Mesothelial cell of epicardium (in vitro differentiated cells): ENCODE results near the gene VEGFC. TPM values are rescaled to one million over a fixed set of nuclear protein-coding genes. Genes with fewer than 3 reads are reported as not detected.

Experiments
- DNase-seq, 2 experiments: peaks; one replicate each; pipeline ENCODE4 v3.0.0; 2021; ENCODE audit warnings: low spot score in 2 of 2; ENCODE audit not compliant: unreplicated experiment in 2 of 2
- H3K27ac Mint-ChIP-seq: 2 replicates; pipeline ENCODE4 v1.8.0; 2021; ENCODE audit warnings: mixed read lengths
- H3K27me3 Mint-ChIP-seq: 2 replicates; pipeline ENCODE4 v1.8.0; 2021; ENCODE audit warnings: low read depth, mixed read lengths
- H3K36me3 Mint-ChIP-seq: 2 replicates; pipeline ENCODE4 v1.8.0; 2021; ENCODE audit warnings: mixed read lengths
- H3K4me1 Mint-ChIP-seq: 2 replicates; pipeline ENCODE4 v1.8.0; 2021; ENCODE audit warnings: mixed read lengths
- H3K4me3 Mint-ChIP-seq: 2 replicates; pipeline ENCODE4 v1.8.0; 2021; ENCODE audit warnings: mild to moderate bottlenecking, moderate library complexity, mixed read lengths
- H3K9me3 Mint-ChIP-seq: 2 replicates; pipeline ENCODE4 v1.8.0; 2021; ENCODE audit warnings: mixed read lengths
- CTCF ChIP-seq: fragments of 200-600 bp; sonication (generic); IDR thresholded peaks from one replicate; pipeline ENCODE4 v1.5.0; 2021; ENCODE audit warnings: antibody characterized with exemption; ENCODE audit not compliant: unreplicated experiment
- total RNA-seq: library from RNA; stranded (reverse); gene quantifications from 3 replicates; pipeline ENCODE4 v1.2.1, GENCODE V29; 2021

Gene VEGFC
- total RNA-seq, 1 donor from 2014 or later = 2.4 TPM

- Mint-ChIP-seq H3K4me1 (peaks cover 13% of the 10 kb centered on the region), H3K27ac (no peak overlapping the region), H3K4me3 (no peak overlapping the region), H3K27me3 (peaks cover 46% of the 10 kb centered on the region), H3K36me3 (no peaks in the 10 kb centered on the region), H3K9me3 (no peaks in the 10 kb centered on the region)
- DNase-seq = no peak
- no peak for TF ChIP-seq CTCF
These were observed 2.3 kb downstream of the VEGFC start for GRCh38 chr4:176790398-176790797.

- TF ChIP-seq CTCF = peak; percentile 25
- peaks cover 13% of the 10 kb centered on the region for H3K4me1 Mint-ChIP-seq
- H3K4me3 Mint-ChIP-seq = no peak overlapping the region
- H3K9me3 Mint-ChIP-seq = no peaks in the 10 kb centered on the region
- no peak overlapping the region for H3K27ac Mint-ChIP-seq
- H3K27me3 Mint-ChIP-seq = peaks cover 44% of the 10 kb centered on the region
- no peak for DNase-seq
- H3K36me3 Mint-ChIP-seq = no peaks in the 10 kb centered on the region
These were observed 2.8 kb downstream of the VEGFC start for GRCh38 chr4:176789955-176790354.

GRCh38 chr4:176788971-176789370 is 3.8 kb downstream of the VEGFC start:
- Mint-ChIP-seq H3K27ac (no peak overlapping the region), H3K36me3 (no peaks in the 10 kb centered on the region), H3K4me1 (peaks cover 13% of the 10 kb centered on the region), H3K4me3 (no peak overlapping the region), H3K27me3 (peaks cover 37% of the 10 kb centered on the region), H3K9me3 (no peaks in the 10 kb centered on the region)
- TF ChIP-seq CTCF = no peak
- DNase-seq = no peak

GRCh38 chr4:176788248-176788647 is 4.5 kb downstream of the VEGFC start:
- H3K36me3 Mint-ChIP-seq = no peaks in the 10 kb centered on the region
- no peak for DNase-seq
- no peak overlapping the region for H3K4me3 Mint-ChIP-seq
- peaks cover 11% of the 10 kb centered on the region for H3K4me1 Mint-ChIP-seq
- peaks cover 30% of the 10 kb centered on the region for H3K27me3 Mint-ChIP-seq
- no peak for TF ChIP-seq CTCF
- H3K27ac Mint-ChIP-seq = no peak overlapping the region
- no peaks in the 10 kb centered on the region for H3K9me3 Mint-ChIP-seq

- peaks cover 8% of the 10 kb centered on the region for H3K27me3 Mint-ChIP-seq
- H3K4me3 Mint-ChIP-seq = no peak overlapping the region
- TF ChIP-seq CTCF = no peak
- H3K9me3 Mint-ChIP-seq = no peaks in the 10 kb centered on the region
- no peak for DNase-seq
- H3K4me1 Mint-ChIP-seq = no peaks in the 10 kb centered on the region
- no peak overlapping the region for H3K27ac Mint-ChIP-seq
- H3K36me3 Mint-ChIP-seq = no peaks in the 10 kb centered on the region
These were observed 7.9 kb downstream of the VEGFC start for GRCh38 chr4:176784816-176785215.

- no peaks in the 10 kb centered on the region for H3K27me3 Mint-ChIP-seq
- no peak for DNase-seq
- no peaks in the 10 kb centered on the region for H3K36me3 Mint-ChIP-seq
- no peak for TF ChIP-seq CTCF
- H3K27ac Mint-ChIP-seq = no peak overlapping the region
- no peaks in the 10 kb centered on the region for H3K9me3 Mint-ChIP-seq
- H3K4me1 Mint-ChIP-seq = no peaks in the 10 kb centered on the region
- H3K4me3 Mint-ChIP-seq = no peak overlapping the region
These were observed 9.9 kb downstream of the VEGFC start for GRCh38 chr4:176782794-176783193.
